Neuron (in vitro differentiated cells): ENCODE measurements around the gene QDPR.

ENCODE experiments used
- H2AFZ ChIP-seq: one replicate; pipeline ENCODE4 v1.6.1; 2013; ENCODE audit warnings: low read depth, mild to moderate bottlenecking, inconsistent platforms, low read length, moderate library complexity
- H3K27me3 ChIP-seq: one replicate; pipeline ENCODE4 v1.6.1; 2013; ENCODE audit warnings: low read length; ENCODE audit not compliant: insufficient read depth
- H3K36me3 ChIP-seq: one replicate; pipeline ENCODE4 v1.6.1; 2013; ENCODE audit warnings: low read length; ENCODE audit not compliant: insufficient read depth
- H3K4me1 ChIP-seq: one replicate; pipeline ENCODE4 v1.6.1; 2013; ENCODE audit warnings: low read length; ENCODE audit not compliant: insufficient read depth
- H3K4me3 ChIP-seq: 2 replicates; pipeline ENCODE4 v1.5.1; 2013; ENCODE audit warnings: mild to moderate bottlenecking, low read length, moderate library complexity
- H3K9me3 ChIP-seq: one replicate; pipeline ENCODE4 v1.6.1; 2013; ENCODE audit warnings: low read length

The QDPR gene

DNA sequence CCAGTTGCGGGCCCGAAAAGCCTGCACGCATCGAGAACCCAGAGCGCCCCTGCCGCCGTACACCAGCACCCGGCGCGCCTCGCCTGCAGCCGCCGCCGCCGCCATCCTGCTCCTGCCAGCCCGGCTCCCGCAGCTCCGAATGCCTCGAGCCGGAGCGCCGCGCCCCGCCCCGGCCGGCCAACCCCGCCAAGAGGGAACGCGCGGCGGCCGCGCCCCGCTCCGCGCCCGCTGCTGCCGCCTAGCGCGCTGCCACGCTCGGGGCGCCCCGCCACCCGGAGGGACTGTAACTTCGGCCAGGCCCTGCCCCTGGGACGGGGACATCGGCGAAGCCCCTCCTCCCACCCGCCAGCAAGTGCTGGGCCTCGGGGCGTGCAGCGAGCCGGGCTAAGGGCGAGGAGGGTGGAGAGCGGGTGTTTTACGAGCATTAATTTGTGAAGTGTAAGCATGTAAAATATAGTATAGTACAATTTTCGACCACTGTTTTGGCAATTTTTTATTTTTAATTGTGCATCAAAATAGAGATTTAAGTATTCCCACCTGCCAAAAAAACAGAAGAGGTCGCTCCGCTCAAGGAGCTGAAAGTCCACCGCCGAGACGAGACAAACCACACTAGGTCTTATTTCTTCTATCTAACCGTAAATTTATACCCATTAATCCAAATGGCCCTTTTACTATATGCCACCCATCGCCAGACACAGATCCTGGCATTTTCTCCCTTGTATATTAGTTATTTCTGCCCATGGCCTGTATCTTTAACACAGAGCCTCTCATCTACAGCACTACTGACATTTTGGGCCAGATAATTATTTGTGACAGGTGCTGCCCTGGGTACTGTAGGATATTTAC is at the start of gene QDPR:
QDPR (minus strand) TSS at position 141 of the 846 bp plus-strand sequence; CDS start at position 105, 36 bp downstream.
- Histone ChIP-seq H3K36me3 (no peaks in the 10 kb centered on the region), H3K27me3 (no peaks in the 10 kb centered on the region), H3K9me3 (no peaks in the 10 kb centered on the region), H2AFZ (peak within 1 kb of the TSS; percentile 91), H3K4me1 (peaks cover 17% of the 10 kb centered on the region), H3K4me3 (peak within 1 kb of the TSS; percentile 93)

DNA sequence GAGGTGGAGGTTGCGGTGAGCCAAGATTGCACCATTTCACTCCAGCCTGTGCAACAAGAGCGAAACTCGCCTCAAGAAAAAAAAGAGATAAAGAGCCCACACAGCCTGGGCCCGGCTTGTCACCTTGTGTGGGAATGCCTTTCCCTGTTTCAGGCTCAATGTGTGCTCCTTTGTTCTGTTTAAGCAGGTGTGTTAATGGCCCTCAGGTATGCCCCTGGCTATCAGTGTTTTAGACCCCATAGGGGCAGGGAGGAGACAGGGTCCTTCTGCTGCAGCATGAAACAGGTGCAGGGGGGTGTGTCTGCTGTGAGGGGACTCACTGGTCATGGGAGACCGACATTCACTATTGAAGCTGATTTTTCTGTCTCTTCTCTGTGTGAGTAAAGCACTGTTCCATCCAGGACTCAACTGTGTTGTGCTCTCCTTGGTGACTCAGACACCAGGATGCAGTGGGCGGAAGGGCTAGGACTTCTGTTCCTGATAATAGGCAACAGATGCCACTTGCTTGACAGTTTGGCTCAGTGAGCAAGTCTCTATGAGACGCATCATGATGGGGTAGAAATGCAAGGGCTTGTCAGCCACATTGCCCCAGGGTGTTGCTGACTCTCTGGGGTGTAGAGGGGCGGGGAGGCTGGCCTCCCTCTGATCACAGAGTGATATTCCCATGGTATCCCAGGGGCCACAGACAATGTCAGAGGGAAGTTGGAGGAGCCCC is 49.5 kb upstream of the QDPR start:
- Histone ChIP-seq H3K27me3 (no peaks in the 10 kb centered on the region), H3K4me1 (no peaks in the 10 kb centered on the region), H2AFZ (no peak overlapping the region), H3K36me3 (no peaks in the 10 kb centered on the region), H3K4me3 (no peak overlapping the region), H3K9me3 (no peaks in the 10 kb centered on the region)

DNA sequence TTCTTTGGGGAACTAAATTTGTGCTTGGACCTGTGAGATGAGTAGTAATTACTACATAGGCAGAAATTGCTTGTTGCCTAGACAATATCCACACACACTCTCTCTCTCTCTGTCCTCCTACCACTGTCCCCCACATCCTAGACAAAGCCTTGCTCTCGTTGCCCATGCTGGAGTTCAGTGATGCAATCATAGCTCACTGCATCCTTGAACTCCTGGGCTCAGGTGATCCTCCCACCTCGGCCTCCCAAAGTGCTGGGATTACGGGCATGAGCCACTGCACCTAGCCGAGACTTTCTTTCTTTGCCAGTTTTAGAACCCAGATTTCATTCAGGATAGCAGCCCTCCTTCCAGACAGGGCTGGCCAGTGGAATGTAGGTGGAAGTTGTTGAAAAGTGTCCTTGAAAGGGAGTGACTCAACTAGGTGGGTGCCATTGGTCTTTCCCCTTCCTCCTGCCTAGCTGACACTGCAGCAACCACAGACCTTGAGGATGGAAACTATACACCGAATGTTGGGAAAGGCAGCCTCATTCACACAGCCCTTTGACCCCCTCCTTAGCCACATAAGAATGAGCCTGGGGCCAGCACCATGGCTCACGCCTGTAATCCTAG is 48.3 kb upstream of the QDPR start:
- peaks cover 7% of the 10 kb centered on the region for H3K27me3 ChIP-seq
- no peaks in the 10 kb centered on the region for H3K4me1 ChIP-seq
- H2AFZ ChIP-seq, result no peak overlapping the region

DNA sequence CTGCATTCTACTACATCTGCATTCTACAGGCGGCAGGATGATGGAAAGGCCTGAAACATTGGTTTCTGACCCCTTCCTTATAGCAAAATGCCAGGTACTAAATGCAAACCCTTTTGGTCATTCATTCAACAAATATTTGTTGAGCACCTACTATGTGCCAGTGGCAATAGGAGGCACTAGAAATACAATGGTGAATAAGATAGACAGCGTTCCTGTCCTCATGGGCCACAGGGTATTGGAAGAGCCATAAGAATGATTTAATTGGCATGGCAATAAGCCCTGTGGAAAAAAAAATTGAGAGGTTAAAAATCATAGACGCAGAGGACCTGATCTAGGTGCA is 47.8 kb upstream of the QDPR start:
- no peaks in the 10 kb centered on the region for H3K4me1 ChIP-seq
- H3K36me3 ChIP-seq, result no peaks in the 10 kb centered on the region
- H3K4me3 ChIP-seq, result no peak overlapping the region
- no peaks in the 10 kb centered on the region for H3K9me3 ChIP-seq
- no peak overlapping the region for H2AFZ ChIP-seq
- H3K27me3 ChIP-seq, result peaks cover 8% of the 10 kb centered on the region

More for the DNA sequence above, 48.3 kb upstream of the QDPR start:
- Histone ChIP-seq H3K4me3 (no peak overlapping the region), H3K36me3 (no peaks in the 10 kb centered on the region), H3K9me3 (no peaks in the 10 kb centered on the region)

DNA sequence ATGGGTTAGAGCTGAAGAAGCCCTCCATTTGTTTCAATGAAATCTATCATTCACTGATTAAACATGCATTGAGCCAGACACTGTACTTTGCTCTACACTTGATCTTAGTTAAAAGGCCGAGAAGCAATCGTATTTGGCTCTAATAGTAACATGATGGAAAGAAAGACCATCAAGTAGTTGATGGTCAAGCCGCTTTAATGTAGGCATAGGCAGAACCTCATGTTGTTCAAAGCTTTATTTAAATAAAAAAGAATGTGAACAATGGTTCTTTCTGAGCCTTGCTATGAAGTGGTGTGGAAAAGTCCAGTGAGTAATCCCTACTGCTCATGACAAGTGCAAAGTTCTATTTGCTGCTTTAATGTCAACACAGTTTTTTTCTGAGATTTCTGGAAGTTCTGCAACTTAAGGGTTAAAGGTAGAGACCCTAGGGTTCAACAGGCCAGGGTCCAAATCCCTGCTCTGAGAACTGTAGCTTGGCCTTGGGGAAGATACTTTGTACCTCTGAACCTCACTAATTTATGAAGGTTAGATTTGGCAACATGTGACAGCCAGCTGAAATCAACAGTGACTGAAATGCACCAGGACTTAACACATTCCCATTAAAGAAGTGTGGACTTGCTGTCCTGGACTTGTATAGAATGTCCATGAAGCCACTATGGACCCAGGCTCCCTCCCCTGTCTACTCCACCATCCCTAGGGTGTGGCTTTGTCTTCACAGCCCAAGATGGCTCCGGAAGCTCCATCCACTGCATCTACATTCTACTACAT is 47.2 kb upstream of the QDPR start:
- Histone ChIP-seq H3K36me3 (no peaks in the 10 kb centered on the region), H3K4me1 (no peaks in the 10 kb centered on the region), H2AFZ (no peak overlapping the region), H3K9me3 (no peaks in the 10 kb centered on the region), H3K4me3 (no peak overlapping the region), H3K27me3 (peaks cover 8% of the 10 kb centered on the region)

GRCh38 chr4:17557880-17558279 is 46.0 kb upstream of the QDPR start:
- Histone ChIP-seq H3K36me3 (no peaks in the 10 kb centered on the region), H2AFZ (no peak overlapping the region), H3K4me1 (no peaks in the 10 kb centered on the region), H3K9me3 (no peaks in the 10 kb centered on the region), H3K4me3 (no peak overlapping the region), H3K27me3 (peaks cover 8% of the 10 kb centered on the region)

- Histone ChIP-seq H3K4me1 (peaks cover 4% of the 10 kb centered on the region), H2AFZ (no peak overlapping the region), H3K9me3 (no peaks in the 10 kb centered on the region), H3K27me3 (peaks cover 8% of the 10 kb centered on the region), H3K4me3 (no peak overlapping the region), H3K36me3 (no peaks in the 10 kb centered on the region)
Observed at GRCh38 chr4:17556498-17556897, 44.6 kb upstream of the QDPR start.

DNA sequence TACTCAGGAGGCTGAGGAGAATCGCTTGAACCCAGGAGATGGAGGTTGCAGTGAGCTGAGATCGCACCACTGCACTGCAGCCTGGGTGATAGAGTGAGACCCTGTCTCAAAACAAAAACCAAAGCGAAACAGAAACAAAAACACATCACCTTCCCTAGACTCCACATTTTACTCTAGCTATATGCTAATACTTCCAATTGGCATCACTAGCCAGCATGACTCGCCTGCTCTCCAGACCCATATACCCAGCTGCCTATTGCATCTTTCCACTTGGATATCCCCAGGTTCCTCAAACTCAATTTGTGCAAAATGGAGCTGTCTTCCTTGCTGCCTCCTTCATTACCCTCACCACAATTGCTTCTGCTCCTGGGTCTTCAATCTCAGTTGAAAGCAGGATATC is 42.7 kb upstream of the QDPR start:
- Histone ChIP-seq H3K4me3 (no peak overlapping the region), H3K4me1 (peaks cover 4% of the 10 kb centered on the region), H2AFZ (no peak overlapping the region), H3K9me3 (no peaks in the 10 kb centered on the region), H3K36me3 (no peaks in the 10 kb centered on the region), H3K27me3 (peaks cover 8% of the 10 kb centered on the region)

GRCh38 chr4:17552427-17552826 is 40.5 kb upstream of the QDPR start:
- no peaks in the 10 kb centered on the region for H3K9me3 ChIP-seq
- H2AFZ ChIP-seq, result peak overlapping the region; percentile 9

DNA sequence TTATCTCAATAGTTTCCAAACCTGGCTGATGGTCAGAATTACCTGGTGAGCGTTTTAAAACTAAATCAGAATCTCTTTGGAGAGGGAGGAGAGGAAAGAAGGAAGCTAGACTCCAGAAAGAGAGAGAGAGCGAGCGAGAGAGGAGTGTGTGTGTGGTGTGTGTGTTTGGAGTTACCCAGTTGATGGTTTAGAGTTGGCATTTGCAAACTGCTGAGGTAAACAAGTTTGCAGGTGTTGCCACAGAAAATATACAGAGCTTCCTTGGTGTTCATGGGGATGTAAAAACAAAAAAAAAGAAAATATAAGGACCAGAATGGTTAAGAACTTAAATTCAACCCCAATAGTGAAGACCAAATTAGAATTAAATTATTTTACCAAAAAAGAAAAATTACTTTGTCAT is 38.7 kb upstream of the QDPR start:
- H3K4me3 ChIP-seq, result no peak overlapping the region
- H3K27me3 ChIP-seq, result peaks cover 5% of the 10 kb centered on the region
- H3K36me3 ChIP-seq, result no peaks in the 10 kb centered on the region
- H3K4me1 ChIP-seq, result peaks cover 4% of the 10 kb centered on the region
- H2AFZ ChIP-seq, result no peak overlapping the region
- H3K9me3 ChIP-seq, result no peaks in the 10 kb centered on the region

More at GRCh38 chr4:17552427-17552826, 40.5 kb upstream of the QDPR start:
- no peak overlapping the region for H3K4me3 ChIP-seq
- H3K36me3 ChIP-seq, result no peaks in the 10 kb centered on the region
- peaks cover 8% of the 10 kb centered on the region for H3K27me3 ChIP-seq
- H3K4me1 ChIP-seq, result peaks cover 4% of the 10 kb centered on the region

DNA sequence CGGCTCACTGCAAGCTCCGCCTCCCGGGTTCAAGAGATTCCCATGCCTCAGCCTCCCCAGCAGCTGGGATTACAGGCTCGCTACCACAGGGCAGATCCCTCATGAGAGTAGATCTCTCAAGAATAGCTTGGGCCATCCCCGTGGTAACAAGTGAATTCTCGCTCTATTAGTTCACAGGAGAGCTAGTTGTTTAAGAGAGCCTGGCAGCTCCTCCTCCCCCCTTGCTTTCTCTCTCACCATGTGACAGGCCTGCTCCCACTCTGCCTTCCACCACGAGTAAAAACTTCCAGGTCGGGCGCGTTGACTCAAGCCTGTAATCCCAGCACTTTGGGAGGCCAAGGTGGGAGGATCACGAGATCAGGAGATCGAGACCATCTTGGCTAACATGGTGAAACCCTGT is 34.8 kb upstream of the QDPR start:
- Histone ChIP-seq H3K36me3 (no peaks in the 10 kb centered on the region), H3K4me3 (no peak overlapping the region), H3K27me3 (no peaks in the 10 kb centered on the region), H3K9me3 (no peaks in the 10 kb centered on the region), H2AFZ (no peak overlapping the region), H3K4me1 (peaks cover 6% of the 10 kb centered on the region)

DNA sequence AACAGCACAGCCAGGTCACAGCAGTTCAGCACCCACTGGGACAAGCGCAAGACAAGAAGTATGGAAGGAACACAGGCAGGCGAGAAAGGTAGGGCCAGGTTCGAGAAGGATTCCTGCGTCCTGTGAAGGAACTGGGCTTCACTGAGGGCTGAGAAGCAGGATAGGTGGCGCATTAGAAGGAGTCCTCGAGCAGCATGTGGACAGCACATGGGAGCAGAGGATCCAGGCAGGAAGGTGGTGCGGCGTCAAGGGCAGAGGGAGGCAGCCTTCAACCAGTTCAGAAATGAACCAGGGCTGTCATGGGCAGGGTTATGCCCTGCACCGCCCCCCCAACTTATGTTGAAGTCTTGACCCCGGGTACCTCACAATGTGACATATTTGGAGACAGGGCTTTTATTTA is 34.3 kb upstream of the QDPR start:
- Histone ChIP-seq H3K4me1 (peaks cover 6% of the 10 kb centered on the region), H3K9me3 (no peaks in the 10 kb centered on the region), H2AFZ (no peak overlapping the region), H3K4me3 (no peak overlapping the region), H3K36me3 (no peaks in the 10 kb centered on the region), H3K27me3 (no peaks in the 10 kb centered on the region)
